A673 (cell line): ENCODE results near the gene DHRS12. TPM values are rescaled to one million over a fixed set of nuclear protein-coding genes. Genes with fewer than 3 reads are reported as not detected.

Experiments
- BruUV-seq: library from RNA; stranded (reverse); fragments of 400-500 nt; replicated peaks from 2 replicates; lab custom pipeline; 2021; lab: Mats Ljungman, UMichigan
- CTCF ChIA-PET: fragments of 300-600 bp; sonication (Branson Sonifier 250); formaldehyde crosslinking; loops from one replicate; lab custom pipeline; 2022; ENCODE audit warnings: antibody characterized with exemption; lab: Charles Lee
- POLR2A ChIA-PET: fragments of 300-600 bp; sonication (Branson Sonifier 250); formaldehyde crosslinking; loops from one replicate; lab custom pipeline; 2022; ENCODE audit warnings: antibody characterized with exemption; ENCODE audit not compliant: low non-redundant PET; lab: Charles Lee
- DNase-seq: peaks from one replicate; pipeline ENCODE4 v3.0.0-alpha.2; 2015; ENCODE audit warnings: low spot score
- H3K27ac ChIP-seq: fragments of 200-600 bp; sonication (generic); 2 replicates; pipeline ENCODE4 v1.5.1; 2016; ENCODE audit warnings: mixed run types, low read depth, mild to moderate bottlenecking, mixed read lengths, antibody characterized with exemption, low read length; ENCODE audit not compliant: poor library complexity, severe bottlenecking
- H3K27me3 ChIP-seq: fragments of 200-600 bp; sonication (generic); replicated peaks from 2 replicates; pipeline ENCODE4 v1.6.1; 2017; ENCODE audit warnings: mixed run types, low read depth, mild to moderate bottlenecking, mixed read lengths, antibody characterized with exemption, low read length; ENCODE audit not compliant: insufficient read depth, poor library complexity
- H3K36me3 ChIP-seq: fragments of 200-600 bp; sonication (generic); 2 replicates; pipeline ENCODE4 v1.6.1; 2016; ENCODE audit warnings: mixed run types, mild to moderate bottlenecking, mixed read lengths, antibody characterized with exemption, low read length; ENCODE audit not compliant: insufficient read depth, poor library complexity, severe bottlenecking
- H3K4me1 ChIP-seq: fragments of 200-600 bp; sonication (generic); 2 replicates; pipeline ENCODE4 v1.6.1; 2017; ENCODE audit warnings: mixed run types, mild to moderate bottlenecking, mixed read lengths, antibody characterized with exemption, low read length; ENCODE audit not compliant: insufficient read depth, poor library complexity, severe bottlenecking
- H3K4me3 ChIP-seq: fragments of 200-600 bp; sonication (generic); 2 replicates; pipeline ENCODE4 v1.5.1; 2016; ENCODE audit warnings: low read depth, mixed run types, mild to moderate bottlenecking, mixed read lengths, low read length; ENCODE audit not compliant: poor library complexity, severe bottlenecking
- H3K9me3 ChIP-seq: fragments of 200-600 bp; sonication (generic); 2 replicates; pipeline ENCODE4 v1.6.1; 2016; ENCODE audit warnings: mixed run types, low read depth, mild to moderate bottlenecking, mixed read lengths, antibody characterized with exemption, low read length; ENCODE audit not compliant: poor library complexity, severe bottlenecking
- CTCF ChIP-seq: fragments of 300-800, 200-600 bp; sonication (generic); conservative IDR thresholded peaks from 2 replicates; pipeline ENCODE4 v1.5.1; 2017; ENCODE audit warnings: low read depth, mild to moderate bottlenecking, antibody characterized with exemption, low read length, moderate library complexity, mixed read lengths
- EZH2 ChIP-seq: fragments of 200-600 bp; sonication (generic); IDR thresholded peaks from 2 replicates; pipeline ENCODE4 v1.6.1; 2017; ENCODE audit warnings: borderline replicate concordance, low read depth, mild to moderate bottlenecking, mixed read lengths, antibody characterized with exemption, low read length; ENCODE audit not compliant: poor library complexity, severe bottlenecking
- intact Hi-C: fragments of 100-400 bp; cut with micrococcal nuclease; formaldehyde crosslinking; loops from one replicate; pipeline ENCODE4 v1.10.0; 2022; ENCODE audit not compliant: unreplicated experiment
- total RNA-seq: library from RNA; stranded (reverse); gene quantifications from 2 replicates; pipeline ENCODE4 v1.2.3, GENCODE V29; 2021

Gene DHRS12
- total RNA-seq, 1 experiment from 2014 or later: 2.8 TPM

- intact Hi-C loops: loop anchor here (5.0 kb wide), 2 partner anchors 139 to 279 kb away; partner anchors contain the start of gene INTS6
- peak; percentile 55 for DNase-seq
- H3K4me3 ChIP-seq: no peak overlapping the region
- H3K9me3 ChIP-seq: no peaks in the 10 kb centered on the region
- H3K36me3 ChIP-seq: peaks cover 7% of the 10 kb centered on the region
- TF ChIP-seq EZH2: no peak
- TF ChIP-seq CTCF: peak; percentile 56
- no peaks in the 10 kb centered on the region for H3K27me3 ChIP-seq
- peak overlapping the region; percentile 41 for H3K27ac ChIP-seq
- BruUV-seq: no TSS peak
- POLR2A ChIA-PET: interaction anchor here (1.2 kb wide), 1 partner anchor 279 kb away, joined by 5 read pairs; the partner anchor contains the start of gene INTS6
- peaks cover 63% of the 10 kb centered on the region for H3K4me1 ChIP-seq
- CTCF ChIA-PET: interaction anchor here (0.8 kb wide), 1 partner anchor 287 kb away, joined by 3 read pairs; no protein-coding TSS in a partner anchor
Observed at GRCh38 chr13:51731759-51732158, 72.2 kb downstream of the DHRS12 start.

GRCh38 chr13:51730927-51731326 lies 73.0 kb downstream of the DHRS12 start:
- Histone ChIP-seq H3K4me1 (peaks cover 71% of the 10 kb centered on the region), H3K27ac (peak overlapping the region; percentile 41), H3K27me3 (no peaks in the 10 kb centered on the region), H3K36me3 (peaks cover 7% of the 10 kb centered on the region), H3K9me3 (no peaks in the 10 kb centered on the region), H3K4me3 (no peak overlapping the region)
- no TSS peak for BruUV-seq
- TF ChIP-seq CTCF (no peak), EZH2 (no peak)
- DNase-seq: no peak
- intact Hi-C loops: loop anchor here (5.0 kb wide), 2 partner anchors 139 to 279 kb away; partner anchors contain the start of gene INTS6
- ChIA-PET POLR2A (interaction anchor here (1.2 kb wide), 1 partner anchor 278 kb away, joined by 5 read pairs; the partner anchor contains the start of gene INTS6), CTCF (no interaction called here)

- H3K9me3 ChIP-seq: no peaks in the 10 kb centered on the region
- CTCF ChIA-PET: interaction anchor here (0.6 kb wide), 1 partner anchor 302 kb away, joined by 3 read pairs; no protein-coding TSS in a partner anchor
- H3K36me3 ChIP-seq: peaks cover 7% of the 10 kb centered on the region
- H3K4me3 ChIP-seq: no peak overlapping the region
- no peak for TF ChIP-seq CTCF
- no peak for TF ChIP-seq EZH2
- POLR2A ChIA-PET: no interaction called here
- intact Hi-C loops: loop anchor here (5.0 kb wide), 2 partner anchors 138 to 278 kb away; partner anchors contain the start of gene INTS6
- no TSS peak for BruUV-seq
- H3K27ac ChIP-seq: peak overlapping the region; percentile 41
- peak; percentile 67 for DNase-seq
- H3K4me1 ChIP-seq: peaks cover 71% of the 10 kb centered on the region
- no peaks in the 10 kb centered on the region for H3K27me3 ChIP-seq
Observed at GRCh38 chr13:51729866-51730553, 74.0 kb downstream of the DHRS12 start.
